ENCODE measurements around the gene SELENOI.

The SELENOI gene

DNA sequence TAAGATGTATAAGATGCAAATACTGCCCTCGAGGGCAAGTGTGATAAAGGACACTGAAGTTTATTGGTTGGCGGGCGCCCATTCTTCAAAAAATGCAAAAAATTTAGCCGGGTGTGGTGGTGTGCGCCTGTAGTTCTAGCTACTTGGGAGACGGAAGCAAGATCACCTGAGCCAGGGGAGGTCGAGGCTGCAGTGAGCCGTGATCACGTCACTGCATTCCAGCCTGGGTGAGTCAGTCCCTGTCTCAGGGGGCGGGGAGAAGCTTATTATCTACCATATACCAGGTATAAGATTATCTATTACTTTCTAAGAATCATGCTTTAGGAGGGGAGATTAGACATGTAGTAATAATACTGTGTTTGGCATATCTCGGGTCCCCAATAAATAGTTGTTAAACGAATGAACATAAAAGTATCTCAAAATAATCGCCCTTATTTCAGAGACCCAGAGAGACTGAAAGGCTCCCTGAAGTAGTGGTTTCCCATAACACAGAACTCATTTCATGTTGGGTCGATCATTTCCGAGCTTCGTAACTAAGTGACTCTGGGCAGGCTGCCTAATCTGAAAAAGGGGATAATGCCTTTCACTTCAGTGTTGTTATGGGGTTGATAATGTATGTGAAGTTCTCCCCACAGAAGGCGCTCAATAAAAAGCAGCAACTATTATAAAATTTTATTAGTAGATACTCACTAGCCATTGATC is 1.2 kb upstream of the SELENOI start:
- no peak for TF ChIP-seq GATA3 (IDR thresholded peaks at IDR 0.05; ENCODE audit: low read depth, low read length)
- TF ChIP-seq GATA2 (IDR thresholded peaks at IDR 0.05; ENCODE audit: low read depth, low read length) = no peak

DNA sequence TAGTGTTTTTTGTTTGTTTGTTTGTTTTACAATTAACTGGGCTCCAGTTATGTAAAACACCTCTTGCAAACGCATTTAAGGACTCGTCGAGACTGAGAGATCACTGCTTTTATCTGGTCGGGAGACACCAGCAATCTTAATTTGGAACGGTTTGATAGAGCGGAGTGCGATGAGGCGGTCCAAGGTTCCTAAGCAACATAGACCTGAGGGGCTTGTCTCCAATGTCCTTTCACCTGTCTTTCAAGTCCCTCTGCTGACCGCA is 729 bp upstream of the SELENOI start:
- TF ChIP-seq GATA2 (IDR thresholded peaks at IDR 0.05; ENCODE audit: low read depth, low read length) = no peak
- TF ChIP-seq GATA3 (IDR thresholded peaks at IDR 0.05; ENCODE audit: low read depth, low read length) = no peak

DNA sequence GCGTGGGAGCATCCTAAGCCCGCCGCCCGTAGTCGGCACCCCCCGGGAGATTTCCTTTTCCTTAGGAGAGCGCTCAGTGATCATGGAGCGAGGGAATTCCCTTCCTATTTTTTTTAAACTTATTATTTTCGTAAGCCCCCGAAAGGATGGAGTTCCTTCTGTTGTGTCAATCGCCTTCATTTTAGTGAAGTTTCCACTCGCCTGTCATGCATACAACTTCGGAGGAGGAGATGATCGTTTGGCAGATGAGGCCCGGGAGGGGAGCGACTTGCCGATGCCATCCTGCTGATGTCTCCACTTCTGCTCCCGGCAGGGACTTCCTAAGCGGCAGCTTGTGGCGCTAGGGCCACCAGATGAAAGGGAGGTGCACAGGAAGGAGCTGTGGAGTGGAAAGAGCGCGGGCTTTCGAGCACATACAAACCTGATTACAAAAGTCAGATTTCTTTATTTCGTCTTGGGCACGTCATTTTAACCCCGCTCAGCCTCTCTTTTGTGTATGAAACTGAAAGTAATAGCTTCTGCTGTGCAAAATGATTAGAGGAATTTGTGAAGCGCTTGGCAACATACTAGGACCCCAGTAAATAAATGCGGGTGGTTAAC is 611 bp downstream of the SELENOI start, which contains the start of gene ADGRF3:
Gene ADGRF3 (minus strand): TSS at position 336 of the 600 bp plus-strand sequence. CDS start 555 bp downstream, outside the sequence.
- TF ChIP-seq GATA2 (IDR thresholded peaks at IDR 0.05; ENCODE audit: low read depth, low read length) = no peak
- no peak for TF ChIP-seq GATA3 (IDR thresholded peaks at IDR 0.05; ENCODE audit: low read depth, low read length)

DNA sequence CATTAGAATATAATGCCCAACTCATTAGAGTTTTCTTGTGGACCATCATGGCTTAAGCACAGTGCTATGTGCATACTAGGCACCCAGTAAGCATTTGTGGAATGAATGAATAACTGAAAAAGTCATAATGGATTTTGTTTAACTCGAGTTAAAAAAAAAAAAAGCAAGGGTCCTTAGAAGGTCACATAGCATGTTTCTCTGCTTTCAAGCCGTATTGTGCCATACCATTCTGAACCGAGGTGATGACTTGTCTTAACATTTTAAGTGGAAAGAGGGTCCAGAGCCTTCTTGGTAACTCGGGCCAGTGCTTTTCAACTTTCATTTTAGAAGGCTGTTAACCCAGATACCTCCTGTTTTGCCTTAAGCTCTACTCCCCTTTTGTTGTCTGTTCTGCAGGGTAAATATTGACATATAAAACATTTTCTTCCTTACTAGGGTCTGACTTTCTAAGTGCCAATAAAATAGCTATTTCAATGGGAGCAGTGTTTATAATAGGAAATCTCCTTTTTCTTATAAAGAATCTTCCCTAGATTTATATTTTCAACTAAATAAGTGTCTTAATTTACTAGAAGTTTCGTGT is 1.4 kb downstream of the SELENOI start:
- TF ChIP-seq GATA2 (IDR thresholded peaks at IDR 0.05; ENCODE audit: low read depth, low read length) = no peak
- no peak for TF ChIP-seq GATA3 (IDR thresholded peaks at IDR 0.05; ENCODE audit: low read depth, low read length)

DNA sequence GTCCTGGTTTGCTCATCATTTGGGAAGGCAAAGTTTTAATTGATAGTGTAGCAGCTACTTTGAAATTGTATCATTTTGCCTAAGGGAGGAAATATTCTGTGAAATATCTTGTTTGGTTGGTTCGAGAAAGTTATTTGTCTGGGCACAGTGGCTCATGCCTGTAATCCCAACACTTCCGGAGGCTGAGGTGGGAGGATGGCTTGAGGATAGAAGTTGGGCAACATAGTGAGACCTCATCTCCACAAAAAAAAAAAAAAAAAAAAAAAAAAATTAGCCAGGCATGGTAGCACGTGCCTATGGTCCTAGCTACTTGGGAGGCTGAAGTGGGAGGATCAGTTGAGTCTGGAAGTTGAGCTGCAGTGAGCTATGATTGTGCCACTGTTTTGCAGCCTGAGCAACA is 3.7 kb downstream of the SELENOI start:
- TF ChIP-seq GATA3 (IDR thresholded peaks at IDR 0.05; ENCODE audit: low read depth, low read length) (no peak), GATA2 (IDR thresholded peaks at IDR 0.05; ENCODE audit: low read depth, low read length) (no peak)

DNA sequence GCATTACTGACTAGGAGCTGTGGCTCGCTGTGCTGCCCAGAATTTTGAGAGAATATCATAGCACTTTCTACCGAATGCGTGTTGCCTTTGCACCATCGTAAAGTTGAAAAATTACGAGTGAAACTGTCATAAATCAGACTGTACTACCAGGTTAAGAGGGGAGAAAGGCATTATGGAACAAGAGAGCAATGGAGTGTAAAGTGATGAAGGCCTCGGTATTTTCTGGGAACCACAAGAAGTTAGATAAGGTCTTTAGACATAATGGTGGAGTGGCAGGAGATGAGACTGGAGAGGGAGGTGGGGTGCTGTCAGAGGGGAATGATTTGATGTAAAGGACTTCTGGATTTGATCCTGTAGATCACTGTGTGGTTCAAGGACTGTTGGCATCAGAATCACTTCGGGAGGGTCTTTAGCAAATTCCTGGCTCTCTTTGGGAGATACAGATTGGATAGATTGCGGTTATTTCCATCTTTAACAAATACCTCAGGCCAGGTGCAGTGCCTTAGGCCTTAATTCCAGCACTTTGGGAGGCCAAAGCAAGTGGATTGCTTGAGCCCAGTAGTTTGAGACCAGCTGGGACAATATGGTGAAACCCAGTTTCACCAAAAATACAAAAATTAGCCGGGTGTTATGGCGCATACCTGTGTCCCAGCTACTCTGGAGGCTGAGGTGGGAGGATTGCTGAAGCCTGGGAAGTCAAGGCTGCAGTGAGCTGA is 5.6 kb downstream of the SELENOI start:
- TF ChIP-seq GATA3 (IDR thresholded peaks at IDR 0.05; ENCODE audit: low read depth, low read length) (no peak), GATA2 (IDR thresholded peaks at IDR 0.05; ENCODE audit: low read depth, low read length) (no peak)

DNA sequence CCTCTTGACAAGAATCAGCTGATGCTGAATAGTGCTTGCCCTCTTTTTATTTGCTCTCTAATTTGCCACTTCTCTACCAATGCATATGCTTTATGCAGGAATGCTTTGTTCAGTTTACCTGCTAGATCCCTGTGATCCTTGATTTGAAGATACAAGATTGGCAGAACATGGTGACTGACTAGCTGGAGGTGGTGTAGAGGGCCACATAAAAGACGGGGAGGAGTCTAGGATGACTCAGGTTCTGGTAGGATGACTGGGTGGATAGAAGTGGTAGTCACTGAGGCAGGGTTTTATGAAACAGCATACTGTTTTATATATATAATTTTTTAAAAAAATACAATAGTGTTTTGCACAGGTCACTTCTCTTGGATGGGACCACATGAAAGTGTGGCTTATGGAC is 6.9 kb downstream of the SELENOI start:
- TF ChIP-seq GATA2 (IDR thresholded peaks at IDR 0.05; ENCODE audit: low read depth, low read length) = no peak
- no peak for TF ChIP-seq GATA3 (IDR thresholded peaks at IDR 0.05; ENCODE audit: low read depth, low read length)

DNA sequence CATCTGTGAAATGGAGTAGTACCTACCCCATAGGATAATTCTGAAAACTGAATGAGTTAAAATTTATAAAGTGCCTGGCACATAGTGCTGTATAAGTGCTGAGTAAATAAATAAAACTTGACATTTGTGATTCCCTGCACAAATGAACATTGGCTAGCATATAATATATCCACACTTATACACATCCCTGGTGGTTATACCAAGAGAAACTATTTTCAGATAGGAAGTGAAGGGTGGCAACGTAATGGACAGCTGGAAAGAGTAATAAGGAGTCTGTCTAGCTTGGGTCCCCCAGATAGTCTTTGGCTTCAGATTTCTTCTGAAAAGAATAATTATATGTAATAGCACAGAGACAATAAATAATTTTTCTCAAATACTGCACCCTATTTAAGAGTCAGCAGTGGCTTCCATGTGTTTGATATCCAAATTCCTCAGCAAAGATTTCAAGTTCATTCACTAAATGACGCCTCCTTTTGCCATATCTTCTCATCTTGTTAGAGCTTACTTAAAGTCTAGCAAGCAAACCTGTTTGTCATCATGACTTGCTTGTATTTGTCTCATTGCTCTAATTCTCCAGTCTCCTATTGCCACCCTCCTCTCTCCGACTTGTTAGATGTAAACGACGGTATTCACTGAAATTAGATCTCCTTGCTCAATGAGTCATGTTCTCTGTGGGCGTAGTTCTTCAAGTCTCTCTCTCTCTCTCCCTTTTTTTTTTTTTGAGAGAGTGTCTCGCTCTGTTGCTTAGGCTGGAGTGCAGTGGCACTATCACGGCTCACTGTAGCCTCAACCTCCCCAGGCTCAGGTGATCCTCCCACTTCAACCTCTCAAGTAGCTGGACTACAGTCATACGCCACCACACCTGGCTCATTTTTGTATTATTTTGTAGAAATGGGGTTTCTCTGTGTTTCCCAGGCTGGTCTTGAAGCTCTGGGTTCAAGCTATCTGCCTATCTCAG is 9.4 kb downstream of the SELENOI start:
- TF ChIP-seq GATA2 (IDR thresholded peaks at IDR 0.05; ENCODE audit: low read depth, low read length) = no peak
- TF ChIP-seq GATA3 (IDR thresholded peaks at IDR 0.05; ENCODE audit: low read depth, low read length) = no peak

DNA sequence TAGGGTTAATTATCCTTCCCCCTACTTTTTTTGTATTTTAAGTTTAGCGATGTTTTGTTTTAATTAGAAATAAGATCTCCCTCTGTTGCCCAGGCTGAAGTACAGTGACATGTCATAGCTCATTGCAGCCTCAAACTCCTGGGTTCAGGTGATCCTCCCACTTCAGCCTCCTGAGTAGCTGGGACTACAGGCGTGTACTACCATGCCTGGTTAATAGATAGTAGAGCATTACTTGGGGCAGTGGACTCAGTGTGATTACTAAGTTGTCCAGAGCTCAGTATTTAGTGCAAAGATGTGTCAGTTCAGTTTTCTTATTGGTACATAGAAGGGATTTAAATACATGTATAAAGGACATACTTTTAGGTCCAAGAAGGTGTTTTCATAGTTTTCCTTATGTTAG is 10.2 kb downstream of the SELENOI start:
- no peak for TF ChIP-seq GATA3 (IDR thresholded peaks at IDR 0.05; ENCODE audit: low read depth, low read length)
- no peak for TF ChIP-seq GATA2 (IDR thresholded peaks at IDR 0.05; ENCODE audit: low read depth, low read length)

DNA sequence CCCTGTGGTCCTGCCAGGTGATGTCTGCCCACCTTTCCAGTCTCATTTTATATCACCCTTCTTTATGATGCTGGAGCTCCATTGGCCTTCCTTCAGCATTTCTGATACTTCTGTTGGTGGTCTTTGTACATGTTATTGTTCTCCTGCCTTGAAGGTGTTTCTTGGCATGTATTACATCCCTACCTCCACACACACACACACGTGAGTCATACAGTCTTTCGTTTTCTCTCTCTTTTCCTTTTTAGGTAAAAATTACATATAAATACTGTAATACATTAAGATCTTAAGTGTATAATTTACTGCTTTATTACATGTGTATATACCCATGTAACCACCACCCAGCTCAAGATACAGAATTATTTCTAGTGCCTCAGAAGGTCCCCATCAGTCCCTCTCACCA is 10.8 kb downstream of the SELENOI start:
- no peak for TF ChIP-seq GATA2 (IDR thresholded peaks at IDR 0.05; ENCODE audit: low read depth, low read length)
- no peak for TF ChIP-seq GATA3 (IDR thresholded peaks at IDR 0.05; ENCODE audit: low read depth, low read length)

DNA sequence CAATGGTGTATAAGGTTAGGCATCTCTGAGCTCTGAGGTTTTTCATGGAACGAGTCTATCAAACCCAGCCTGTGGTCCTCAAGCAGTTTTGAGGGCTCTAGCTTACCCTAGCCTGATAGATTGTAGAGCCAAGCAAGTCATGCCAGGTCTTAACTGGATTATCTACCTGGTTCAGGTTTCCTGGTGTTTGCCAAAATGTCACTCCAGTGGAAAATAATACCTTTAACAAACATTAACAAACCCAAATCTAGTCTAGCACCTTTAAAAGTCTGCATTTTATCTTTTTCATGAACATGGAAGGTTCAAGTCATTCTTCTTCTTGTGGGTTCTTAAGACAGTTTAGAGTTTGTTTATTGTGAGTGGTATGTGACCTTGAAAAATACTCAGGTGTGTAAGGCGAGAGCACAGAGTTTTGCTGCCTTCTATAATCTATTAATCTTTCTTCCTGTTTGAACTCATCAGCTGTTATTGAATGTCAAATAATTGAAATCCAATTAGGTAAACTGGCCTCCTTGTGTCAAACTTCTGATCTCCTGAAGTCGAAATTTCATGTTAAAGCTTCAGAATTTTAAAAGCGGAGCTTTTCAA is 14.0 kb downstream of the SELENOI start:
- no peak for TF ChIP-seq GATA3 (IDR thresholded peaks at IDR 0.05; ENCODE audit: low read depth, low read length)
- TF ChIP-seq GATA2 (IDR thresholded peaks at IDR 0.05; ENCODE audit: low read depth, low read length) = no peak

DNA sequence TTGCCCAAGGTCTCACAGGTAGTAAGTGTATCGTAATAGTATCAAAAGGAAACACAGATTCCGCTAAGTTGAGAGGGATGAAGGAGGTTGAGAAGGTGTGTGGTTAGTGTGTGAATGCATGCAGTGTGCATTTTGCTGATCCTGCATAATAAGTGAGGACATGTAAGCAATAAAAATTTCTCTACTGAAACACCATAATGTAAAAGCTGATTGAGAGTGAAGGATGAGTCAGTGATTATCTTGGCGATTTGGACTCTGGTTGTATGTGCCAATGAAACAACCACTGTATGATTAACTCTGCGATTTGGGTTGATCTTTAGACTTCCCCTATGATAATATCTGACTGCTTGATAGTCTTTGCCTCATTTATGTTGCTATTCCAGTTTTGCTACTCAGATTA is 17.4 kb downstream of the SELENOI start:
- no peak for TF ChIP-seq GATA3 (IDR thresholded peaks at IDR 0.05; ENCODE audit: low read depth, low read length)
- TF ChIP-seq GATA2 (IDR thresholded peaks at IDR 0.05; ENCODE audit: low read depth, low read length) = no peak

DNA sequence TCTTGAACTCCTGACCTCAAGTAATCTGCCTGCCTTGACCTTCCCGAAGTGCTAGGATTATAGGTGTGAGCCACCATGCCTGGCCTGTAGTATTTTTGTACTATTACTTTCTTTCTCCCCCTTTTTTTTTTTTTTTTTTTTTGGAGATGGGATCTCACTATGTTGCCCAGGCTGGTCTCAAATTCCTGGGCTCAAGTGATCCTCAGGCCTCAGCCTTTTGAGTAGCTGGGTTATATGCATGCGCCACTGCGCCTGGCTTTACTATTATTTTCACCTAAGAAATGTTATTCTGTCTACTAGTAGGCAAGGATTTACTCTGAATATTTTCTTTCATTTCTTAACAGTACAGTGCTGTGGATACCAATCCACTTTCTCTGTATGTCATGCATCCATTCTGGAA is 18.0 kb downstream of the SELENOI start:
- TF ChIP-seq GATA2 (IDR thresholded peaks at IDR 0.05; ENCODE audit: low read depth, low read length) (no peak), GATA3 (IDR thresholded peaks at IDR 0.05; ENCODE audit: low read depth, low read length) (no peak)
